Right lobe of liver (tissue), 4 donors: ENCODE results near the gene D2HGDH.

Source experiments
- POLR2A ChIP-seq: fragments of 450-650 bp; IDR thresholded peaks from one replicate; pipeline ENCODE4 v1.6.1; 2017; ENCODE audit warnings: antibody characterized with exemption, mild to moderate bottlenecking
- TF ChIP-seq, protein P1 (sequence below), 4 donors: fragments of 200-600 bp in 3 of 4; fragments of 450-650 bp in 1 of 4; IDR thresholded peaks; one replicate each; pipeline versions ENCODE4 v1.5.1 to v1.8.0; 2016 to 2022; ENCODE audit warnings: antibody characterized with exemption in 4 of 4, mild to moderate bottlenecking in 2 of 4
- donor health status: DM: no; HTN: no; CAD: no.
- donor health status: DM: no; HTN: no; CAD: no.
- donor health status: DM: no; HTN: yes; CAD: no.

- no peak for TF ChIP-seq POLR2A
- TF ChIP-seq, protein P1, sequence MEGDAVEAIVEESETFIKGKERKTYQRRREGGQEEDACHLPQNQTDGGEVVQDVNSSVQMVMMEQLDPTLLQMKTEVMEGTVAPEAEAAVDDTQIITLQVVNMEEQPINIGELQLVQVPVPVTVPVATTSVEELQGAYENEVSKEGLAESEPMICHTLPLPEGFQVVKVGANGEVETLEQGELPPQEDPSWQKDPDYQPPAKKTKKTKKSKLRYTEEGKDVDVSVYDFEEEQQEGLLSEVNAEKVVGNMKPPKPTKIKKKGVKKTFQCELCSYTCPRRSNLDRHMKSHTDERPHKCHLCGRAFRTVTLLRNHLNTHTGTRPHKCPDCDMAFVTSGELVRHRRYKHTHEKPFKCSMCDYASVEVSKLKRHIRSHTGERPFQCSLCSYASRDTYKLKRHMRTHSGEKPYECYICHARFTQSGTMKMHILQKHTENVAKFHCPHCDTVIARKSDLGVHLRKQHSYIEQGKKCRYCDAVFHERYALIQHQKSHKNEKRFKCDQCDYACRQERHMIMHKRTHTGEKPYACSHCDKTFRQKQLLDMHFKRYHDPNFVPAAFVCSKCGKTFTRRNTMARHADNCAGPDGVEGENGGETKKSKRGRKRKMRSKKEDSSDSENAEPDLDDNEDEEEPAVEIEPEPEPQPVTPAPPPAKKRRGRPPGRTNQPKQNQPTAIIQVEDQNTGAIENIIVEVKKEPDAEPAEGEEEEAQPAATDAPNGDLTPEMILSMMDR (IDR thresholded peaks at IDR 0.05), result no peak
Observed at GRCh38 chr2:241759067-241759807, 24.8 kb downstream of the D2HGDH start.
